Ishikawa (cell line): ENCODE data around the gene PSMG4.

Experiments
- CEBPB ChIP-seq: IDR thresholded peaks from 2 replicates; pipeline ENCODE4 v1.6.1; 2012
- FOXM1 ChIP-seq: IDR thresholded peaks from 2 replicates; pipeline ENCODE4 v1.6.1; 2012; ENCODE audit warnings: low read depth, borderline replicate concordance
- TEAD4 ChIP-seq: IDR thresholded peaks from 2 replicates; pipeline ENCODE4 v1.6.1; 2012

GRCh38 chr6:3276174-3277167 lies 17.7 kb downstream of the PSMG4 start:
- TF ChIP-seq TEAD4 (no peak), CEBPB (no peak), FOXM1 (no peak)
